HG03565 (cell line): Measurements from ENCODE around the gene RUBCNL.
"Not testable (repeated sequence)": the region's sequence is repeated elsewhere in the genome, so short reads cannot be mapped to it uniquely, and the experiment has no call there.

Experiments used
- ATAC-seq: cut with Tn5 transposase; IDR thresholded peaks from one replicate; pipeline ENCODE4 v1.9.1; 2021; ENCODE audit warnings: mild to moderate bottlenecking, moderate library complexity; ENCODE audit not compliant: unreplicated experiment

RUBCNL gene

DNA sequence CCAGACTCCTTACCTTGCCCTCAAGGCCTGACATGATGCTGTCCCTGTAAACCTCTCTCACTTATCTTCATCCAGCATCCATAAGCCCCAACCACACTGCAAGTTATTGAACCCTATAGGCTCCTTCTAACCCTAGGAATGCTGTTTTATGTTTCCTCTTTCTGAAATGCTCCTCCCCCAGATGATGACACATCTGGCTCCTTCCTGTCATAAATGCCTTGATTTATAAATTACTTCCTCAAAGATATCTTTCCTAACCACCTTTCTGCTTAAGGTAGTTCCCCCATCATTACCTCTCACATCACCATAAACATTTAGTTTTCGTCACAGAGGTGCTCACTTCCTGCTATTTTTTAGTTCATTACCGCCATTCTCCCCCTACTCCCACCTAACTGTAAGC, 12.3 kb downstream of the RUBCNL start:
- no peak for ATAC-seq

DNA sequence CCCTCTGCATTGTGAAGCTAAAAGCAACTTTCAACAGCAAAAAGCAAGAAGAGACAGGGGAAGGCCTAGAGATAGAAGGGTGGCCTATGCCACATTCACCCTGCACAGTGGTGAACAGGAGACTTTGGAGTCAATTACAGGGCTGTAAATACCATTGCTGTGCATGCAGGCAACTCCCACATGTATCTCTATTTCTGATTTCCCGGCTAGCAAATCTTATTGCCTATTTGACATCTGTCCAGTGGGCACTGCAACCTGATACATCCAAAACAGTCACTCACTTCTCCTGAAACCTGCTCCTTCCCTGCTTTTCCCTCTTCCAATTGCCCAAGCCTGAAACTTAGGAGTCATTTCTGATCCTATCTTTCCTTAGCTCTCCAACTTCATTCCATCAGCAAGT, 13.4 kb downstream of the RUBCNL start:
- no peak for ATAC-seq

DNA sequence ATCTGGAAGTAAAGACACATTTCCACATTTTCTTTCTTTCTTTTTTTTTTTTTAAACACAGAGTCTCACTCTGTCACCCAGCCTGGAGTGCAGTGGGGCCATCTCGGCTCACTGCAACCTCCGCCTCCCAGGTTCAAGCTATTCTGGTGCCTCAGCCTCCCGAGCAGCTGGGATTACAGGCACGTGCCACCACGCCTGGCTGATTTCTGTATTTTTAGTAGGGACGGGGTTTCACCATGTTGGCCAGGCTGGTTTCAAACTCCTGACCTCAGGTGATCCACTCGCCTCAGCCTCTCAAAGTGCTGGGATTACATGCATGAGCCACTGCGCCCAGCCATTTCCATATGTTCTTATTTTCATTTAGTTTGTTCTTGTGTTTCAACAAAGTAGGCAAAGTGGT, 14.1 kb downstream of the RUBCNL start:
- ATAC-seq: not testable (repeated sequence)

DNA sequence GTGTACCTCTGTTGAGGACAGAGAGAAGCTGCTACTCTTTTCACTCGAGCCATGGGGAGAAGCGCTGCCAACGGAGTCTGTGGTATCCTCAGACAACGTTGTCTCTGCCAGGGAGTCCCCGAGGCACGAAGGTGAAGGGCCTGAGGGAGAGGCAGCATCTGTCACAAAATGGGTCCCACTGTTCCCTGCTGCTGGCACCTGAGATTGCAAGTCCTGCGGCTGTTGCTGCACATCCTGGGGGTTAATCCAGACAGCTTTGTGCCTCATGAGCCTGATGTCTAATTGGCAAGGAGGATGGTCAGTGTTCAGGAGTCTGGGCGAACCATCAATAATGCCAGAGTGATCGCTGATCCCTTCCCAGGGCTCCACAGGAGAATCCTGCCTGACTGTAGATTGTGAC, 15.0 kb downstream of the RUBCNL start:
- no peak for ATAC-seq

DNA sequence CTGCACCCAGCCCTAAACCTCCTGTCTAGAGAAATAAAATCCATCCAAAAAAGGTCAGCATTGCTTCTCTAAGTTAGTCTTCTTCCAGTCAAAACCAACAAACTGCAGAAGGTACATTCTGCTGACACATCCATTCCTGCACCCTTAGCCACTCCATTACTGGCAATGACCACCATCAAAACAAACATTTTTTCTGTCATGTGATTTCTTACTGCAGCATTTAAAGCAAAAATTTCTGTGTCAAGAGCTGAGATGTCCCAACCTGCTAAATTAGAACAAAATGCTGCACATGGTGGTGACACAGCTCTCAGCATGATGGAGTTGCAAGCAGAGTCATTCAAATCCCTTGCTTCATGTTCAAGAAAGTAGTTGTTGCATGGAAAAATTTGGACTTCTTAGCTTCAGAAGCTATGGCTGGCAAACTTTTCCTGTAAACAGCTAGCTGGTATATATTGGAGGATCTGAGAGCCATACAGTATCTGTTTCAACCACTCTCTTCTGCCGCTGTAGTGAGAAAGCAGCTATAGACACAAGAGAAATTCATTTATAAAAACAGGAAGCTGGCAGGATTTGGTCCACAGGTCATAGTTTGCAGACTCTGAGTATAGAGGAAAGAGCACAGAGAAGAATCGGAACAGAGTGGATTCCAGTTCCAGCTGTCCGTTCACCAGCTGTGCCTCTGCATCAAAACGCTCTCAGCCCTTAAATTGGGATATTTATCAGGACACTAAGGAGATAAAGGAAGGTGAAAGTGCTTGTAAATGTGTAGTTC, 17.4 kb downstream of the RUBCNL start:
- peak; percentile 53 for ATAC-seq

DNA sequence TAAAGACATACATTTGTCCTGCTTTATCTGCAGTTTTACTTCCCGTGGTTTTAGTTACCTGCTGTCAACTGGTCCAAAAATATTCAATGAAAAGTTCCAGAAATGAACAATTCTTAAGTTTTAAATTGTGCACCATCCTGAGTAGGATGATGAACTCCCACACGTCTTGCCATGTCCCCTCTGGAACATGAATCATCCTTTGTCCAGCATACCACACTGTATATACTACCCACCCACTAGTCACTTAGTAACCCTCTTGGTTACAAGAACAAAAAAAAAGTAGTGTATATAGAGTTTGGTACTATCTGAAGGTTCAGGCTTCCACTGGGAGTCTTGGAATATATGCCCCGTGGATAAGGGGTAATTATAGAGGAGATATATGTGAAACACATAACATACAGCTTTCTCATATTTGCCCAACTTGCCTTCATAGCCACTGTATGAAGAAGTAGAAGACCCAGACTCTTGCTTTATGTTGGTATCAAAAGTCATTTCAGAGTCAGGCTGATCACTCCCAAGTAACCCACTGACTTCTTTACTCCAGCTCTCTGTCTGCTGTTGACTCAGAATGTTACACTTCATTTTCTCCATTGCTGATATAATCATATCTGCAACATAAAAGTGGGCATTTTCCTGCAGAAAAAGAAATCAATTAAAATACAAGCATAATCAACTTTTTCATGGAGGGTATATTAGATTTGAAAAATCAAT, 19.3 kb downstream of the RUBCNL start:
- no peak for ATAC-seq

DNA sequence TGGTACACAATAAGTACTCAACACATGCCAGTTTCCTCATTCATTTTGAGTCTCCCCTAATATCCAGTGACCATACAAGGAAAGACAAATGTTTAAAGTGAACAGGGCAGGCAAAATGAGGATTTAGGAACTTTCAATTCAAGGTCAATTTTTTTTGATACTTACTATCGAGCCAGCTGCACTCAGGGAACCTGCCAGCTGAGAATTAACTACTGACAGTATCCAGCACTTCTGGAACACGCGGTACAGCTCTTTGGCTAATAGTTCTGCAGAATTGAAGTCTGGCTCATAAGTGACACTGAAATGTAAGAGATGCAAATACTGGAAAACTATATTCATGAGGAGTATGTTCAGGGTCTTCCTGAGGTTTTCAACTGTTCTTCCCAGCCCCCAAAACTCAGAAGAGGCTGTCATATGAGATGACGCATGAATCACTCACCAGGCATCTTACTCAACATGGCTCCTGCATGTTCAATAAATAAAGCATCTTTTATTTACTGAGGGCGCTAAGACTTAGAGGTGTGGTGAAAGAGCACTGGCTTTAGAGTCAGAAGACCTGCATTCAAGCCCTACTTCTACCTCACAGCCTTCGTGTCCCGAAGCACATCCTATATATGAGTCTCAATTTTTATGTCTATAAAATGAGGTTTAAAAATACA, 25.6 kb downstream of the RUBCNL start:
- ATAC-seq: no peak

DNA sequence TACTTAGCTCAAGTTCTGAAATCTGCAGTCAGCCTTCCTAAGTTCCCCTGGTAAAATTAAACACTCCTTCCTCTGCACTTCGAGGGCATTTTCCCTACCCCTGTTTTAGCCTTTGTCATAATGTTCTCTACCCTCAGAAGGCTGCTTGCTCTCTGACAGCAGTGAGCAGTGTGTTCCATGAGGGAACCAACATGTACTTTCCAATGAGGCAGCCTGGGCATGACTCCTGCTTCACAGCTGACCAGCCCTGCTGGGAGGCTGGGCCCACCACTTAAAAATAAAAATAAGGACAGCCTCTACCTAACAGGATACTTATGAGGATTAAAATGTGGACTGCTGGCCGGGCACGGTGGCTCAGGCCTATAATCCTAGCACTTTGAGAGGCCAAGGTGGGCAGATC, 26.4 kb downstream of the RUBCNL start:
- no peak for ATAC-seq

DNA sequence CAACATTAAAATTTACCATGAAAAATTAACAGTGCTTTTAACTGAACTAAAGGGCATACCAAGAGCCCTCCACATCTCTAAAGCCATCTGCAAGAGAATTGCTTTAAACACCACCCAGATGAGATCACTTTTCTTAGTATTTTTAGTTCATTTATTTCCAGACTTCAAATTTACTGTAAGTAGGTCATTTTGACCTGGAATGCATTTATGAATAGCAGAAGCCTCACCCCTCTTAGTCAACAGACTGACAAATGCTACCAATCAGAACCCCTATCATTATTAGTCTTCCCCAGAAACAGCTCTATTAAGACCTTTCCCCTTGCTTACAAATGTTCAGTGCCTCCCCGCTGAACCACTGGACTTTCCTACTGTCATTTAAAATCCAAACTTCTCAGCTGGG, 27.3 kb downstream of the RUBCNL start:
- ATAC-seq: no peak

DNA sequence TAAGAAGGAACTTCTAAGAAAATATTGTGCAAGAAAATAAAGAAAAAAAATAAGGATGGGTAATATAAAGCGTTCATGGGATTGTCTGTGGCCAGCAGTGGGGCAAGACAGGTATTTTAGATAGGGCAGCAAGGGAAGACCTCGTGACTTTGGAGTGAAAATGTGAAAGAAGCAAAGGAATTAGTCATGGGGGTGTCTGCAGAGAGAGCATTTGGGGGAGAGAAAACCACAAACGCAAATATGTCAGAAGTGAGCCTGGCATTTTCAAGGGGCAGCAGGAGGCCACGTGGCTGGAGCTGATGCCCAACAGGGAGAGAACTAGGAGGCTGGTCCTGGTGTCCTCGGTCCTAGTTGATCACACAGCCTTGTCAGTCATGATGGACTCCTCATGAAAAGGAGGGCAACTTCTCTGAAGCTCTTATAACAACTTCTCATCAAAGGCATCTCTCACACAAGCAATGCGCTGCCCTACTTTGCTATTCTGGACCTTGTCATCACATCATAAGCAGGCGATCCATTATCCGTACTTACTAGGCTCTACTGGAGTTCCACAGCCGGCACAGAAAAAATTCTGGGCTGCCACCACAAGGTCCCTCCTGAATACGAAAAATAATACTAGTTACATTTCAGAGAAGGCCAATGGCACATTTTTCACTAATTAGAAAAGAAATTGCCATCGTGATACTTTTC, 31.0 kb downstream of the RUBCNL start:
- no peak for ATAC-seq

DNA sequence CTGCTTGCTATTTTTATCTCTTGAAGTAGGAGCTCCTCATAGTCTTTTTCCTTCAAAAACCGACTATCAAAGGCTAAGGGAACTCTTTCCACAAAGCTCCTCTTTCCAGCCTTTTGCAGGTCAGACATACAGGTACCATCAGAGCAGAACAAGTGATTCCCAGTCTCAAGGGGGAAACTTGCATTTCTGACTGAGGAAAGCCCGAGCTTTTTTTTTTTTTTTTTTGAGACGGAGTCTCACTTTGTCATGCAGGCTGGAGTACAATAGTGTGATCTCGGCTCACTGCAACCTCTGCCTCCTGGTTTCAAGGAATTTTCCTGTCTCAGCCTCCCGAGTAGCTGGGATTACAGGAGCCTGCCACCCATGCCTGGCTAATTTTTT, 32.0 kb downstream of the RUBCNL start:
- ATAC-seq: no peak

DNA sequence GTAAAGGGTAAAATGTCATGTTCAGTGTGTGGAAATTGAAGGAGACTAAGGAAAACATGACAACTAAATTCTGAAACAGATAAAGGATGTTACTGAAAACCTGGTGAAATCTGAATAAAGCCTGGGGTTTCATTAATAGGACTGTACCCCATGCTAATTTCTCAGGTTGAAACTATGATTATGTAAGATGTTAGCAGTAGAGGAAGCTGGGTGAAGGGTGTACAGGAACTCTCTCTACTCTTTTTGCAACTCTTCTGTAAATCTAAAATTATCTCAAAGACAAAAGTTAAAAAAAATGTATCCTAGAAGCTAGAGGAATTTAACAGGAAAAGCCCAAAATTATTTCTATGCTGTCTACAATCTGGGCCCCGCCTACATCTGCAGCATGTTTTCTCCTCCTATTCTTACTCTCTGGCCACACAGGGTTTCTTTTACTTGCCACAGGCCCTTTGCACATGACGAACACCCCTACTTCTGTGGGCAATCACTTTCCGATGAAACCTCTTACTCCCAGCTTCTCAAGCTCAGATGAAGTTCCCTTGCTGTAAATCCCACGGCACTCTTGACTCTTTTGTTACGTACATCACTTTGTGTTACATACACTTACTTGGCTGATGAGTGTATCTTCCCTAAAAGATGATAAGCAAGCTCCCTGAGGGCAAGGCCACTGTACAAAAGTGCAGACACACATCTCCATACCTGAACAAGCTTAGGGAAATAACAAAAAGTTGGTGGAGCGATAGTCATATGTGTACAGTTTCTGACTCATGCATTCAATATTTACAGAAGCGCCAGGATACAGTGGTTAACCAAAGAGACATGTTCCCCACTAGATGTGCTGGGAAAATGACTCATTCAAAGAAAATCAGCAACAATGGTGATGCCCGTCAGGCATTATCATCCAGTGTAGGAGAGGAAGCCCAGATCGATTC, 32.6 kb downstream of the RUBCNL start:
- peak; percentile 54 for ATAC-seq

DNA sequence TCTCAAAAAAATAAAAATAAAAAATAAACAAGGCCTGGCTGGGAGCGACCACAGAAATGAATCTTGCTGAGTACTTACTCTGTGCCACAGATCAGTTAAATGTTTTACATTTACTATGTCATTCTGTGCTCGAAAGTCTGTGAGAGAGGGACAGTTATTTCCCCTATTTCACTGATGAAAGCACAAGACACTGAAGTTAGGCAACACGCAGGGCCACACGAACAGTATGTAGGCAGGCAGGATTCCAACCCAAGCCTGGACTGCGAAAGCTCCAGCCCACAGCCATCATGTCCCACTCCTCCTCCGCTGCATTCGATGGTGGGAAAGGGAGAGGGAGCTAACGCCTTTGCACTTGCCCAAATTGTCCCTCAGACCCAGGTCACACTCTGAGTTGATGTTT, 34.2 kb downstream of the RUBCNL start:
- no peak for ATAC-seq

DNA sequence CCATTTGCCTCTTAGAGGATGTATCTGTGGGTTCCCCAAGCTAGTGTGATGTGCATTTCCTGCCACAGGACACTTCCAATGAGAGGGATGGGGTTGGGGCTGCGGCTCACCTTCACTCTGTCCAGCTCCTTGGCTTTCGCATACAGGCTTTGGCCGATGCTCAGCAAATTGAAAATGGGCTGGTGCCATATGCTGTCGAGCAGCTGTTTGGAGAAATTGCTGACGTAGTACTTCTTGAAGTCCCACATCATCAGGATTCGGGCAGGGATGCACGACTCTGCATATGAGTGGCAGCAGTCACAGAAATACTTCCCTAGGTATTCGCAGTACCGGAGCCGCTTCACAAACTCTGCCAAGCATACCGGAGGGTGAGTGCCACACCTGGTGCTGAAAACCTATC, 37.0 kb downstream of the RUBCNL start:
- ATAC-seq: no peak

DNA sequence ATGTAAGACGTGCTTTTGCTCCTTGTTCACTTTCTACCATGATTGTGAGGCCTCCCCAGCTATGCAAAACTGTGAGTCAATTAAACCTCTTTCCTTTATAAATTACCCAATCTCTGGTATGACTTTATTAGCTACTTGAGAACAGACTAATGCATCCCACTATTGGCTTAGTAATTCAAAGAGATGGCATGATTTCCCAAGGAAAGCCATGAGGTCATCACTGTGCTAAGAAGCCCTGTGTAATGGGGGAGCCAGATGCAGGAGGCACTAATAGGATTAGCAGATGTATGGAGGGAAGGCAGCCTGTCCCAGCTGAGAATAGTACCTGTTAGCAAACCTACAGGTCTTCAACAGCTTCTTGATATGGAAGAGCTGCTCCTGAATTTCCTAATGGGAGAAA, 38.1 kb downstream of the RUBCNL start:
- no peak for ATAC-seq

DNA sequence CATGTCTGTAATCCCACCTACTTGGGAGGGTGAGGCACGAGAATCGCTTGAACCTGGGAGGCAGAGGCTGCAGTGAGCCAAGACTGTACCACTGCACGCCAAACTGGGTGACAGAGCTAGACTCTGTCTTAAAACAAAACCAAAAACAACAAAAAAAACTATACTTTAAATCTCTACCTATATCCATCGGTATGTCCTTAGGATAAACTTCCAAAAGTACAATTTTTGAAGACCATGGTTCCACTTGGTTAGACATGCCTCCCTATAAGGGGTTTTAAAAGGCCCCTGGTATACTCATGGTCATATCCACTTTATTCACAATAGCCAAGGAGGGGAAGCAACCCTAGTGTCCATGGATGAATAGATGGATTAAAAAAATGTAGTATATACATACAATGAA, 39.8 kb downstream of the RUBCNL start:
- ATAC-seq: no peak

DNA sequence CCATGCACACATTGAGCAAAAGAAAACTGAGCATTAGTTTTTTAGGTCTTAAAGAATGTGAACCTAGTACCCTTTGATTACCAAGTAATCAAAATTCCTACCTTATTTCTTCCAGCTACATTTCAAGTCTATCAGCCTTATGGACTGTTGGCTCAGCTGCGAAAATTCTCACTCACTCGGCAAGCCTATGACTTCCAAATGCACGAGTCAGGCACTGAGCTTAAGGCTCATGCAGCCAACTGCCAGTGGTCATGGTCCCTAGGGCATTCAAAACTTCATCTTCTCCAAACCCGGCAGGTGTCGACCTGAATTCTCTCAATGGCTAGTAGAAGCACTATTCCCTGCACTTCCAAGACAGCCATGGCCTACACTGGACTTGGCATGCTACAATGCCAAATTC, 41.2 kb downstream of the RUBCNL start:
- no peak for ATAC-seq

DNA sequence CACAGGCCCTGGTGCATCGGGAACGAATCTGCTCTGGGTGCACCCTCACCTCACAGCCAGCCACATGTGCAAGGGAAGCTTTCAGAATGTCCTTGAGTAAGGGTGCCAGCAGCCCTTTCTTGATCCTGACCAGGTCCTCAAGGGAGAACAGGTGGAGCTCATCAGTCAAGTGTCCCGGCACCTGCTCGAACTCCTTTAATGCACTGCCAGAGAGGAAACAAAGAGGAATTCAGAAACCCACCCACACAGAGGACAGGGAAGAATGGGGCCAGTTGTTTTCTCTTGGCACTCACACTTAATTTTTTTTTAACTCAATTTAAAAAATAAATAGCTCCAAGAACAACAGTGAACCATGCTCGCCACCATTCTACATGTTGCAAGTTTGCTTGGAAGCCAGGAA, 41.7 kb downstream of the RUBCNL start:
- ATAC-seq: no peak

DNA sequence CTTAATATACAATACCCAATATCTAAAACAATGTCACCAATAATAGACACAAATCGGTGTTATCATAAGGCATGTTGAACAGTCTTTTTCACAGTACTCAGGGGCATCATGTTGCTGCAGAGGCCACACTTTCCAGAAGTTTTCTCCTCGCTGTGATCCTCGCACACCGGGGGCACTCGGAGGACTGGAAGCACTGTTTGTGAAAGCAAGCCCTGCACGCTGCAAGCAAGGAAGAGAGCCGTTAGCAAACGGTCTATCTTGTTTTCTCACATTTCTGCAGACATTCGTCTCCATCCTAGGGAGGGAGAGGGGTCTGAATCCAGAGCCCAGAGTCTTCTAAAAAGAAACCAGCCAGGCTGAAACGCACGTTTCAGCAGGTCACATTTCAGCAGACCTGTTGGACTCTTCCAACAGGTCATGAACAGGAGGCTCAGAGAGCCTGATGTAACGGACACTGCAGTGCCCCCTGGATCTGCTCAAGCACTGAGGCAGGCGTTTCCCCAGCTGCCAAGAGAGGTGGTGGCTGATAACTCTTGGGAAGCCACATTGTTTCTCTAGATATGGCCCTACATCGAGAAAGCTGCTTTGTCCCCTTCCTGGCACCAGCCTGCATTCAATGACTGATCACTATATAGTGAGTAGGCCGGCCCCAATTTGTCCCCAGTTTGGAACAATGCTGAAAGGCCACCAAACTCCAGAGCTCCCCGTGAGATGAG, 43.6 kb downstream of the RUBCNL start:
- ATAC-seq: no peak

DNA sequence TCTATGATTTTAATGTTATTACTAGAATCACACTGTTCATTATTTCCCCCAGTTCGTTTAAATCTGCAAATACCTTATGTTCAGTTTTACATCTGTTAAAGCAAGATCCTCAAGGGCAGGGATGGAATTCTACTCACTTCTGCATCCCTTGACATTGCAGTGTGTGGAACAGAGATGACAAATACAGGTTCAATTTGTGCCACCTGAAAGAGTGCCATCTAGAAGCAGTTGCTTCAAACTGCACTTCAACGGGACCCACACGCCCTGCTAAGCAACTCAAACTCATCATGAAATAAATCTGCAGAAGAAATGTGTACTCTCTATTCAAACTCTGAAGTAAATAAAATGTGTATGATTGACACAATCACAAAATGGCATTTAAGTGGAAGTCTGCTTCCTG, 44.5 kb downstream of the RUBCNL start:
- no peak for ATAC-seq
